ENCODE data around the gene RBM23. TPM values are rescaled to one million over a fixed set of nuclear protein-coding genes. Genes with fewer than 3 reads are reported as not detected.

The RBM23 gene
- total and polyA plus RNA-seq, 2 of the 8 experiments (the other 6 are each of a cell fraction or from before 2014, with no cell fraction given) = 41.2 to 43.3 TPM

DNA sequence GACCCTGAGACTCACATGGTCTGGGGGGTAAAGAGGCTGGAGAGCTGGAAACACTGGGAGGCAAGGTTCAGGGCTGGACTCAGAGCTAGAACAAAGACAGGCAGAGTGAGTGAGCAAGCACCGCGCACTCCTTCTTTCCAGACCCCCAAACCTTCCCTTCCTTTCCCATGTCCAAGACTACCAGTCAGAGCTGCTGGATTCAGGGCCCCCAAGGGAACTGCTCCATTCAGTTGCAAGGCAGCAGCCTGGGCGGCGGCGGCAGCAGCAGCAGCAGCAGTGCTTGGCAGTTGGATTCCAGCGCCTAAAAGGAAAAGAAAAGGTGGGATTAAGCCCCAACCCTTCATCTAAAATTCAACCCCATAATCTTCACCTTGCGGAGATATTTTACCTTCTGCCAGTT lies 17.1 kb downstream of the RBM23 start:
- Histone ChIP-seq H3K27ac (ENCODE audit: low read depth, low read length) (no peak overlapping the region), H3K4me3 (ENCODE audit: extremely low read depth in 1 of 4, insufficient read depth in 2 of 4, low read depth in 3 of 4, low read length in 4 of 4) (no peak overlapping the region), H4K91ac (replicated peaks; ENCODE audit: insufficient read length, low read length) (no peak overlapping the region), H2BK12ac (ENCODE audit: low read depth, low read length) (no peak overlapping the region), H3K14ac (ENCODE audit: insufficient read length) (no peak overlapping the region), H3K79me1 (ENCODE audit: low read depth, low read length) (no peaks in the 10 kb centered on the region), H3K4me2 (ENCODE audit: insufficient read depth in 1 of 2, low read depth in 2 of 2, low read length in 2 of 2) (no peak overlapping the region), H3K9ac (replicated peaks in 1 of 4; ENCODE audit: extremely low read depth in 1 of 4, low read depth in 3 of 4, low read length in 3 of 4) (no peak overlapping the region), H3K23me2 (ENCODE audit: low read depth, low read length) (no peaks in the 10 kb centered on the region), H2BK20ac (ENCODE audit: low read length) (no peak overlapping the region), H4K20me1 (replicated peaks in 1 of 2; ENCODE audit: control insufficient read depth in 1 of 2, insufficient read depth in 2 of 2, low read length in 2 of 2) (peaks cover 5 to 10% of the 10 kb centered on the region in 2 experiments), H3K9me3 (ENCODE audit: insufficient read depth in 2 of 2, low read depth in 1 of 2, low read length in 1 of 2) (no peaks in the 10 kb centered on the region), H3K56ac (replicated peaks; ENCODE audit: insufficient read length, low read depth, low read length) (no peak overlapping the region), H4K8ac (ENCODE audit: extremely low read depth, insufficient read depth, low read length) (no peak overlapping the region), H2BK15ac (ENCODE audit: low read length) (no peak overlapping the region), H3K4ac (replicated peaks; ENCODE audit: insufficient read length, low read depth, low read length) (no peak overlapping the region), H3K27me3 (replicated peaks in 1 of 4; ENCODE audit: control insufficient read depth in 3 of 4, extremely low read depth in 1 of 4, insufficient read depth in 3 of 4, low read length in 3 of 4) (peaks cover 7 to 23% (median 21%) of the 10 kb centered on the region in 4 experiments), H2AFZ (ENCODE audit: low read length) (no peak overlapping the region), H3K18ac (ENCODE audit: extremely low read depth, low read length) (no peak overlapping the region), H3K4me1 (replicated peaks in 1 of 4; ENCODE audit: control insufficient read depth in 3 of 4, insufficient read depth in 4 of 4, low read length in 3 of 4) (peaks cover 0 to 8% (median 4%) of the 10 kb centered on the region in 4 experiments; a peak in 2 of 7 replicates), H2BK120ac (replicated peaks; ENCODE audit: low read depth, low read length) (no peak overlapping the region), H2BK5ac (ENCODE audit: low read depth, low read length) (no peak overlapping the region), H2AK5ac (ENCODE audit: low read depth, low read length) (no peak overlapping the region), H3K79me2 (ENCODE audit: control insufficient read depth in 1 of 2, insufficient read depth in 2 of 2, low read length in 2 of 2) (no peaks in the 10 kb centered on the region), H4K5ac (ENCODE audit: insufficient read length, low read depth, low read length) (no peak overlapping the region), H3K36me3 (ENCODE audit: control insufficient read depth in 2 of 4, insufficient read depth in 4 of 4, low read length in 3 of 4) (peaks cover 30 to 53% (median 47%) of the 10 kb centered on the region in 4 experiments), H3K23ac (ENCODE audit: insufficient read length) (no peak overlapping the region)
- ChIA-PET CTCF (ENCODE audit: partially characterized antibody) (interaction anchor here (0.8 to 14.2 kb wide), 16 partner anchors 9 to 342 kb away, joined by 3 to 158 read pairs (median 4); partner anchors contain the start of genes LRP10, MMP14, PRMT5 and RBM23), POLR2A (ENCODE audit: partially characterized antibody) (interaction anchor here (1.4 to 4.3 kb wide), 5 partner anchors 9 to 26 kb away, joined by 3 to 22 read pairs (median 4); partner anchors contain the start of genes RBM23 and REM2)
- no peak for DNase-seq (ENCODE audit: low read depth in 1 of 2, low spot score in 2 of 2)
- FAIRE-seq = no peak
- 85% methylated on average over 5 of the region's 7 CpGs; no CpG with 5 or more reads in 1 of the 2 experiments for WGBS, 2 experiments (ENCODE audit: extremely low coverage in 1 of 2, insufficient coverage in 1 of 2, insufficient read length in 1 of 2, insufficient replicate concordance in 2 of 2, low coverage in 1 of 2, low lambda C conversion rate in 2 of 2, missing lambda C conversion rate in 1 of 2)
- no peak for TF ChIP-seq TAF1 (IDR thresholded peaks at IDR 0.05; ENCODE audit: low read depth, low read length)
- no peak for TF ChIP-seq MAFK (IDR thresholded peaks at IDR 0.05; ENCODE audit: low read depth, low read length)
- TF ChIP-seq CHD2 (IDR thresholded peaks at IDR 0.05; ENCODE audit: low read length) = no peak
- TF ChIP-seq GABPA (IDR thresholded peaks at IDR 0.05; ENCODE audit: borderline replicate concordance, insufficient read depth, low read length) = no peak
- TF ChIP-seq BCL11A (IDR thresholded peaks at IDR 0.05; ENCODE audit: low read depth in 2 of 2, low read length in 2 of 2) = no peak
- TF ChIP-seq CBX8 (IDR thresholded peaks at IDR 0.05; ENCODE audit: borderline replicate concordance, low read depth, low read length) = no peak
- TF ChIP-seq SP2 (IDR thresholded peaks at IDR 0.05; ENCODE audit: low read length) = no peak
- no peak for TF ChIP-seq YY1 (IDR thresholded peaks at IDR 0.05; ENCODE audit: low read depth, low read length)
- no peak for TF ChIP-seq RXRA (IDR thresholded peaks at IDR 0.05; ENCODE audit: insufficient read depth, low read depth, low read length)
- no peak for TF ChIP-seq SP1 (IDR thresholded peaks at IDR 0.05; ENCODE audit: low read depth, low read length)
- no peak for TF ChIP-seq FOSL1 (IDR thresholded peaks at IDR 0.05; ENCODE audit: insufficient read depth, low read depth, low read length)
- no peak for TF ChIP-seq SIRT6 (IDR thresholded peaks at IDR 0.05; ENCODE audit: low read length)
- TF ChIP-seq, protein P1, sequence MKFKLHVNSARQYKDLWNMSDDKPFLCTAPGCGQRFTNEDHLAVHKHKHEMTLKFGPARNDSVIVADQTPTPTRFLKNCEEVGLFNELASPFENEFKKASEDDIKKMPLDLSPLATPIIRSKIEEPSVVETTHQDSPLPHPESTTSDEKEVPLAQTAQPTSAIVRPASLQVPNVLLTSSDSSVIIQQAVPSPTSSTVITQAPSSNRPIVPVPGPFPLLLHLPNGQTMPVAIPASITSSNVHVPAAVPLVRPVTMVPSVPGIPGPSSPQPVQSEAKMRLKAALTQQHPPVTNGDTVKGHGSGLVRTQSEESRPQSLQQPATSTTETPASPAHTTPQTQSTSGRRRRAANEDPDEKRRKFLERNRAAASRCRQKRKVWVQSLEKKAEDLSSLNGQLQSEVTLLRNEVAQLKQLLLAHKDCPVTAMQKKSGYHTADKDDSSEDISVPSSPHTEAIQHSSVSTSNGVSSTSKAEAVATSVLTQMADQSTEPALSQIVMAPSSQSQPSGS (IDR thresholded peaks at IDR 0.05; ENCODE audit: low read length) = no peak
